Stimulated activated CD8-positive, alpha-beta memory T cell treated with anti-CD3 and anti-CD28 coated beads, Interleukin-12 subunit alpha, Interleukin-12 subunit beta, amount 100 ng/mL, for 4 hours (primary cell): ENCODE data around the gene POLR1F.
"Not testable (repeated sequence)": the region's sequence is repeated elsewhere in the genome, so short reads cannot be mapped to it uniquely, and the experiment has no call there.

Experiments used
- DNase-seq: peaks from one replicate; pipeline ENCODE4 v3.0.0-alpha.2; 2020; ENCODE audit warnings: low read depth

Gene POLR1F

DNA sequence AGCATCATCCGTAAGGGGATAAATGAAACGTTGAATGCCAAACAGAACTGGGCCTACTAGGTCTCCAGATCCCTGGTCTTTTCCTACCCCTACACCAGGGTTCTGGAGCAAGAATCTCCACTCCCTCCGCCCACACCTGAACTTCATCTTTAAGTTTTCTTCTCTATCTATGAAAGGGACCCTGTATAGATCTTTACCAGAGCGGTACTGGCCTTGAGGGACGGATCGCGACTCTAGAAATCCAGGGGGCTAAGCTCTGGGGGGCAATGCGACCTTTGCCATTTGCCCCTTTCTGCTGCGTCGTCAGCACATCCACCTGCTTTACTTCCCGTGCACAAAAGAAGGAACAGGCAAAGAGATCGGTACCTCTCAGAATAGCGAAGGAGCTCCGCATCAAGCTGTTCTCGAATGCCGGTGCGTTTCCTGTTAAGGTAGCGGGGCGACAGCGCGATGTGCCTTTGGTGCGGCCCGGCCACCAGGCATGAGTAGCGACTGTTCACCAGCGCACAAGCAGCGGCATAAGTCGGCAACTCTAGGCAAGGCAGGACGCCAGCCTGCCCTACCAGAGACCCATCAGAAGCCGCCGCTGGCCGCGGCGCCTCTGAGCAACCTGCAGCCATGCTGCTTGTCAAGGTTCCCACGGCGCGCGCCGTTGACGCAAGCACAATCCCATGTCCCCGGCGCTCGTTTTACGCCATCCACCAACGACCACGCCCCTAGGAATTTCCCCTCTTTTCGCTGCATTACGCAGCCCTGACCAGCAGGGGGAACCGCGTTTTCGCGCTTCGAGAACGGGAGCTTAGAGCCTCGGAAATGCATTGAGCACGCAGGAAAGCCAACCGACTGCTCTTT lies at the start of gene POLR1F:
TSS of gene POLR1F (minus strand) at position 641 of the 852 bp plus-strand sequence. CDS start at position 620, 21 bp downstream.
- DNase-seq, result peak; percentile 86

GRCh38 chr7:19754521-19755116 lies 45.8 kb upstream of the POLR1F start:
- DNase-seq, result no peak

GRCh38 chr7:19752020-19752419 lies 43.2 kb upstream of the POLR1F start:
- no peak for DNase-seq

- no peak for DNase-seq
These were observed 40.8 kb upstream of the POLR1F start for GRCh38 chr7:19749658-19750057.

DNA sequence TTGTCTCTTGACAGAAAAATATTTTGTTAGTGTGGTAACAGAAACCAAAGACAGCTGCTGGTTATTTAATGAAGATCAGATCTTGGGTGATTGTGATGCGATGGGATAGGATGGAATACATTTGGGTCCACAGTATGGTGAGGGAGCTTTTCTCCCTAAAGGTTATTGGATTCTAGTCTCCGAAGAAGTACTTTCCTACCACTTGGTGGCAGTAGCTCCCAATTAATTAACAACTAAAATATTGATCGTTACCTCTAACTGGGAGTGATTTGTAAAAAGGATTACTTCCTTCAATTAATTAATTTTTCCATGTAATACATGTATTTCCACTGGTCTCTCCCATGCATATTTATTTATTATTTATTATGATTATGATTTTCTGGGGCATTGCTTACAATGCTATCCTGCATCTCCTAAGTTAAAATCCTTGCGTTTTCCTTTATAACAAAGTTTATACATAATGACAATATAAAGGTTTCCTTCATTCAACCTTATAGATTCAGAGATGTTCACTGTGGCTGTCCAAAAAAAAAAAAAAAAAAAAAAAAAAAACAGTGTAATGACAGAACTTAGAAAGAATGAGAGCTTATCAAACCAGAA lies 39.0 kb upstream of the POLR1F start:
- DNase-seq, result no peak

DNA sequence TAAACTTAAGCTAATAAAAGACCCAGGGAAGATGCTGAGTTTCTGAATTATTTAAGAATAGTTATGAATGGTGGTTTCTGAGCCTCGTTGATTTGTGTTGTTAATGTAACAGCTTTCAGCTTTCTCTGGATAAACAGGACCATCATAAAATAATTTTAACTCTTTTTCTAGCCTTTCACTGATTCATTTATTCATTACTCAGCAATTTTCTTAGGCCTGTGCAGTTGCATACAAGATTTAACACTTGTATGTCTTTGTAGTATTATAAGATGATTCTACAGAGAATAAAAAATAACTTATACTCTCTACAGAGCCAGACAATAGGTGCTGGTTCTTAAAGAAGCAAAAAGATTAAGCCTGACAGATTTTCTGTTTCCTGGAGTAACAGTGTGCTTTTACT lies 35.2 kb upstream of the POLR1F start:
- DNase-seq, result no peak

- no peak for DNase-seq
These were observed 19.9 kb upstream of the POLR1F start for GRCh38 chr7:19728716-19729115.

DNA sequence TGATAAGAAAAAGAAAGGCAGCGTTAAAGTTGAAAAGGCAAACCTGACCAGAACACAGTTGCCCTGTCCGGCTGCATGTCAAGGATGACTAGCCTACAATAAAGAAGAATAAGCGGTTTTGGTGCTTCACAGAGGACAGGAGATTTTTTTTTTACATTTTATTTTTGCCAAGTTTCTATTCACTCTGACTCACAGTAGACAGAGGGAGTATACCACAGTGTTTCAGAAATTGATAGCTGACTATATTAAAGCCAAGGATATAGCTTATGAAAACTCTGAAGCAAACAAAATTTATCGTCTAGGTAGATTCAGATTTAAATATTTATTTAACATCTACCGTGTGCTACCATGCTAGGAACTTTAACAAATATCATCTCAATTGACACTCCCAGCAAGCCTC lies 16.9 kb upstream of the POLR1F start:
- no peak for DNase-seq

- no peak for DNase-seq
These were observed 6.7 kb upstream of the POLR1F start for GRCh38 chr7:19715499-19715898.

DNA sequence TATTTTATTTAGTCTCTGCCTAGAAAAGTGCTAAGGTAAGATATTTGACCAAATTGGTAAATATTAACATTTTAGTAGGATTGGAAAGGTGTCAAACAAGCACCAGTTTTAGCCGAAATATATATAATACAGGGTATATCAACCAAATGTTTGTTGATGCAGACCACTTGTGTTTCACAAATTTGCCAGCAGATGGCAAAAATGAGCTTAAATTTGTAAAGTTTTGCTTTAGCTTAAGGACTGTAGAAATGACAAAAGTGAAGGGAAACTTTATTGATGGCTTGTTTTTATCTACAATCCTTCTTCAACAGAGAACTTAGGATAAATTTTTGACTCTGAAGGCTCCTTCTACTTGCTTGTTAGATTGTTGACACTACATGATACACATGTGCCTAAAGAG lies 4.8 kb upstream of the POLR1F start:
- no peak for DNase-seq

DNA sequence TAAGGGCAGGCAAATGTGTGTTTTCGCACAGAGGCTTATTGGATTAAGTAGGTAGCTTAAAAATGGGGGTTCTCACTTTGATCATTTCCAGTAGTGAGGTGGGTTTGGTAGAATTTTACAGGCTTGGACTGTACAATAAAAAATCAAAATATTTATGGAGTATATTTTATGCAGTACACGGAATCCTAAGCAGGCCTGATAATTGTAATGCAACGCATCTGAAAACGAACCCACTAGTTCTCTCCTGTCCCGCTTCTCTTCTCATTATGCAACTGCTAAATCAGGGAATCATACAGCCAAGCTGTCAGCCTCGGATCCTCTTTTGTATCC lies 377 bp upstream of the POLR1F start:
- DNase-seq, result no peak

GRCh38 chr7:19707240-19707639 lies 1.6 kb downstream of the POLR1F start:
- DNase-seq, result no peak

DNA sequence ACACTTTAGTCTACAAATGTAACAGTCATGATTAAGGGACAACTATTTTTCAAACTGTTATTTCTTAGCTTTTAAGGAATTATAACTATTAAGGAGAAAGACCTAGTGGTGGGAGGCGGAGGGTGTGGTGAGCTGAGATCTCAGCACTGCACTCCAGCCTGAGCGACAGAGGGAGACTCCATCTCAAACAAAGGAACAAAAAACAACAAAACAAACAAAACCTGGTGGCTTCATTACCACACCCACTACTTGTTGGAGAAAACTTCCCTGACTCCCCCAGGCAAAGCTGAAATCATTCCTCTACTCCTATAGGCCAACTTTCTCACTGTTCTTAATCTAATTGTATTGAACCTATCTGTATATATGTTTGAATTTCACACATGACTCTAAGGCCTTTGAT lies 3.2 kb downstream of the POLR1F start:
- no peak for DNase-seq

DNA sequence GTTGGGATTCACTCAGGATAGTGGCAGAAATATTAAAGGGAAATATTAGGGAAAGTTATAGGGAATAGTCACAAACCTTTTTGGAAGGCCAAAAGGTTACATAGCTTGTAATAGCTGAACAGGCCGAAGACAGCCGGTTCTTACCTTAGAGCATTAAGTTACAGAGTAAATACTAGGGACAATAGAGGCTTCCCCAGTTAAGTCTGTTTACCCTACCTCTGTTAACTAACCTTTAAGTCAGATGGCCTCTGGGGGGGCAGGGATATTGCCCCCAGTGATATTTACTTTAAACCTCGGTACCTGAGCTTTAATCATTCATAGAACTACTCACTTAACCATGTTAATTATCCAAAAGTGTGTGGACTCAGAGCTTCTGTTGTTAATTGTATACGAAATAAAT lies 7.4 kb downstream of the POLR1F start:
- no peak for DNase-seq

GRCh38 chr7:19700936-19701335 lies 7.9 kb downstream of the POLR1F start:
- no peak for DNase-seq

DNA sequence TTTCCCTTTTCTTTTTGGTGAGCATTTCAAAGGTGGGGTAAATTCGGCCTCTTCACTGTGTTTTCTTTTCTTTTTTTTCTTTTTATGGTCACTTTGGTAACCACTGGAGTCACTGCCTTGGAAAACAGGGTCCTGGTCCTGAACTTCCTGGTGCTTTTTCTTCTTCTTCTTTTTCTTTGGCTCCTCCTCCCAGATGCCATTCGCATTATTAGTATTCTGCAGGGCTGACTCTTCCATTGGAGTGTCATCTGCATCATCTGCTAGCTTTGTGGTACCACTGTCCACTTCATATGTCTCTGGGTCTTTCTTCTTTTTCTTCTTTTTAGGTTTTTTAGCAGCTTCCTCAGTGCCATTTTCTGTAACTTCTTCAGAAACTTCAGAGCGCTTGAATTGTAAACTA lies 10.5 kb downstream of the POLR1F start:
- no peak for DNase-seq

DNA sequence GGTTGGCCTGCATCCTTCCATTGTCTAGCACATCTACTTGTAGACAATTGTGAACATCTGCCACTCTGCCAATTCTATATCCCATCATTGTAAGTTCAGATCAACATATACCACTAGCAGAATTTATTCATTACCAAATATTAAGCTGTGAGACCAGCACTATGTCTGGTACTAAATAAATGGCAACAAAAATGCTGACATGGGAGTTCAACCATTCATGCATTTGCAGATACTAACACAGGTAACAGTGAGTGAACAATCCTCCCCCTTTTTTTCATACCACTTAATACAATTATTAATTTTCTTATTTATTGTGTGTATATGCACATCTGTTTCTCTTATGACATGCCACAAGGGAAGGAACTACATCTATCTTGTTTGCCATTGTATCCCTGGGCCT lies 11.9 kb downstream of the POLR1F start:
- DNase-seq, result no peak

DNA sequence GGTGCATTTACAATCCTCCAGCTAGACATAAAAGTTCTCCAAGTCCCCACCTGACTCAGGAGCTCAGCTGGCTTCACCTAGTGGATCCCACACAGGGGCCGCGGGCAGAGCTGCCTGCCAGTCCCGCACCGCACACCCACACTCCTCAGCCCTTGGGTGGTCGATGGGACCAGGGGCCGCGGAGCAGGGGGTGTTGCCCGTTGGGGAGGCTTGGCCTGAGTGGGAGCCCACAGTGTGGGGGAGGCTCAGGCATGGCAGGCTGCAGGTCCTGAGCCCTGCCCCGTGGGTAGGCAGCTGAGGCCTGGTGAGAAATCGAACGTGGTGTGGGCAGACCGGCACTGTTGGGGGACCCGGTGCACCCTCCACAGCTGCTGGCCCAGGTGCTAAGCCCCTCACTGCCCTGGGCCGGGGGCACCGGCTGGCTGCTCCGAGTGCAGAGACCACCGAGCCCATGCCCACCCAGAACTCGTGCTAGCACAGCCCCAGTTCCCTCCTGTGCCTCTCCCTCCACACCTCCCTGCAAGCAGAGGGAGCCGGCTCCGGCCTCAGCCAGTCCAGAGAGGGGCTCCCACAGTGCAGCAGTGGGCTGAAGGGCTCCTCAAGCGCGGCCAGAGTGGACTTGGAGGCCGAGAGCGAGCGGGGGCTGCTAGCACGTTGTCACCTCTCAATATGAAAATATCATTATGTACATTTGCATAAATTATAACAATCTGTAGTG lies 16.6 kb downstream of the POLR1F start:
- no peak for DNase-seq

DNA sequence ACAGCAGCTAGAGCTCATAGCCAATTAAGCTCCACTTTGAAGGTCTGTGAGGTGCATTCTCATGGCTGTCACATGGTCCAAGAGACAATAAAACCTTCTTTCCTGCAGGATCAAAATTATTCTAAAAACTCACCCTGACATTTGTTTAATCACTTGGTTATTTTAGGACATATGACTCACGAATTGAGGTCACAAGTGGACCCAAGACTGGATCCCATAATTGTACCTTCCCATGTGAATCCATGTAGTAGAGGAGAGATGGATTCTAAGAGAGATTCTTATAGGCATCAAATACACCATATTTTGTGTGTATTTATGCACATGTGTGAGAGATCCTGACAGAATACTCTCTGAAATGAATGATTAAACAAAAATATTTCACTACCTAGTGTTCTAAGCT lies 18.1 kb downstream of the POLR1F start:
- DNase-seq, result no peak

GRCh38 chr7:19689130-19689529 lies 19.7 kb downstream of the POLR1F start:
- DNase-seq, result not testable (repeated sequence)

DNA sequence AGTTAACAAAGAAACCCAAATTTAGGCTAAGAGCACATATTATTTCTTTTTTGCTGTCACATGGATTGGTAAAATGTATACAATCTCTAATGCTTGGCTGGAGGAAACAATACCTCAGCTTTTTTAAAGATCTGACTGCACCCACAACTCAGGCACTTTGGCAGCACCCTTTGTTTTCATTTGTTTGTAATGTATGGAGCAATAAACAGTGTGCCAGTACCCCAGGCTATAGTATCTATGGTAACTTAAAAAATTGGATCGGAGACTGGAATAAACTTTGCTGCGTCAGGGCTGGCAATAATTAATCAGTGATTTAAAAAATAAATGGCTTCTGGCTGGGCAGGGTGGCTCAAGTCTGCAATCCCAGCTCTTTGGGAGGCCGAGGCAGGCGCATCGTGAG lies 27.2 kb downstream of the POLR1F start:
- no peak for DNase-seq

DNA sequence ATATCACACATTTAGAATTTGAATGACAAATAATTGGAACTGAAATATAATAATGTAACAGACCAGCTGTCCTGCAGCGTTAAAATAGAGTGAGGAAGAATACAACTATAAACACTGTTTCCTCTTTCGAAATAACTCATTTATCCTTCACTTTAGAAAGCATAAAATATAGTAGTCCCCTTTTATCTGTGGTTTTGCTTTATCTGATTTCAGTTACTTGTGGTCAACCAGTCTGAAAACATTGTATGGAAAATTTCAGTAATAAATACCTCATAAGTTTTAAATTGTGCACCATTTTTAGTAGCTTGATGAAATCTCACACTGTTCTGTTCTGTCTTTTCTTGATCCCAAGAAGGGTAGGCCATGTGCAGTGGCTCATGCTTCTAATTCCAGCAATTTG lies 31.7 kb downstream of the POLR1F start:
- DNase-seq, result no peak

DNA sequence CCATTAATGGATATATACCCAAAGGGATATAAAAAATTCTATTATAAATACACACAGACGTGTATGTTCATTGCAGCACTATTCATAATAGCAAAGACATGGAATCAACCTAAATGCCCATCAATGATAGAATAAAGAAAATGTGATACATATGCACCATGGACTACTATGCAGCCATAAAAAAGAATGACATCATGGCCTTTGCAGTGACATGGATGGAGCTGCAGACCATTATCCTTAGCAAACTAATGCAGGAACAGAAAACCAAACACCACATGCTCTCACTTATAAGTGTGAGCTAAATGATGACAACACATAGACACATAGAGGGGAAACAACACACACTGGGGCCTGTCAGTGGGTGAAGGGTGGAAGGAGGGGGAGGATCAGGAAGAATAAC lies 33.0 kb downstream of the POLR1F start:
- no peak for DNase-seq
